ENCODE measurements around the gene KIAA0825.

The KIAA0825 gene

DNA sequence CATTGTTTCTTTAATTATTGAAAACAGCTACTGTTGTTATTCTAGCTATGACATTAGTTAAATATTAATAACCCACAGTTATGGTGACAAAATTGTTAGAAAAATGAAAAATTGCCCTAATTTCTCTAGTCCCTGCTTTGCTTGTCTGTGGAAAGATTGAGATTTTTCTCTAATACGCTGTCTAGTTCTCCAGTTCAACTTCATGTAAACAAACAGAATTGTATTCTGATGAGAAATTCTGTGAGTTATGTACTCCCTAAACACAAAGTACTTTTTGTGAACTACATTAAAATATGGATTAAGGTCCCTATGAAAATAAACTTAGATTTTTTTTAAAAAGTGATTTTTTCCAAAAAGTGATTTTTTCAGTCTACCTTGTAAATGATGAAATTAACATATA, 8.8 kb upstream of the KIAA0825 start:
- H3K27me3 ChIP-seq (ENCODE audit: control insufficient read depth, low read length) = no peaks in the 10 kb centered on the region
- no peaks in the 10 kb centered on the region for H3K9me2 ChIP-seq (replicated peaks; ENCODE audit: control insufficient read depth, low read length)
- peaks cover 21% of the 10 kb centered on the region for H3K4me1 ChIP-seq (ENCODE audit: control insufficient read depth, low read length)
- no peaks in the 10 kb centered on the region for H4K20me1 ChIP-seq (ENCODE audit: control insufficient read depth, insufficient read depth, low read depth, low read length)
- H3K4me3 ChIP-seq (ENCODE audit: low read length) = no peak overlapping the region
- peaks cover 34% of the 10 kb centered on the region for H3K36me3 ChIP-seq (ENCODE audit: control insufficient read depth, low read length)
- TF ChIP-seq CTCF (IDR thresholded peaks at IDR 0.05; ENCODE audit: low read depth, low read length, poor library complexity, severe bottlenecking) (no peak), EZH2phosphoT487 (IDR thresholded peaks at IDR 0.05; ENCODE audit: borderline replicate concordance, low read length) (no peak)
- H3F3A ChIP-seq (ENCODE audit: control insufficient read depth, insufficient read depth) = no peaks in the 10 kb centered on the region
- no peaks in the 10 kb centered on the region for H3K9me3 ChIP-seq (ENCODE audit: control insufficient read depth, insufficient read depth, low read length)
- H3K79me2 ChIP-seq (ENCODE audit: control insufficient read depth, low read length) = peaks cover 51% of the 10 kb centered on the region
- no peak overlapping the region for H3K4me2 ChIP-seq (ENCODE audit: low read length)
- no peak overlapping the region for H3K27ac ChIP-seq (ENCODE audit: low read depth, low read length)

GRCh38 chr5:94623877-94624276, 5.5 kb upstream of the KIAA0825 start:
- TF ChIP-seq EZH2phosphoT487 (IDR thresholded peaks at IDR 0.05; ENCODE audit: borderline replicate concordance, low read length) (no peak), CTCF (IDR thresholded peaks at IDR 0.05; ENCODE audit: low read depth, low read length, poor library complexity, severe bottlenecking) (no peak)
- H3K4me3 ChIP-seq (ENCODE audit: low read length) = no peak overlapping the region
- H4K20me1 ChIP-seq (ENCODE audit: control insufficient read depth, insufficient read depth, low read depth, low read length) = peaks cover 11% of the 10 kb centered on the region
- H3K36me3 ChIP-seq (ENCODE audit: control insufficient read depth, low read length) = peaks cover 14% of the 10 kb centered on the region
- H3K27me3 ChIP-seq (ENCODE audit: control insufficient read depth, low read length) = no peaks in the 10 kb centered on the region
- no peak overlapping the region for H3K27ac ChIP-seq (ENCODE audit: low read depth, low read length)
- H3K4me1 ChIP-seq (ENCODE audit: control insufficient read depth, low read length) = peaks cover 35% of the 10 kb centered on the region
- no peaks in the 10 kb centered on the region; the same call in 1 of the 2 replicates for H3F3A ChIP-seq (ENCODE audit: control insufficient read depth, insufficient read depth)
- H3K9me3 ChIP-seq (ENCODE audit: control insufficient read depth, insufficient read depth, low read length) = no peaks in the 10 kb centered on the region
- H3K79me2 ChIP-seq (ENCODE audit: control insufficient read depth, low read length) = peaks cover 76% of the 10 kb centered on the region
- H3K4me2 ChIP-seq (ENCODE audit: low read length) = no peak overlapping the region
- H3K9me2 ChIP-seq (replicated peaks; ENCODE audit: control insufficient read depth, low read length) = no peaks in the 10 kb centered on the region

DNA sequence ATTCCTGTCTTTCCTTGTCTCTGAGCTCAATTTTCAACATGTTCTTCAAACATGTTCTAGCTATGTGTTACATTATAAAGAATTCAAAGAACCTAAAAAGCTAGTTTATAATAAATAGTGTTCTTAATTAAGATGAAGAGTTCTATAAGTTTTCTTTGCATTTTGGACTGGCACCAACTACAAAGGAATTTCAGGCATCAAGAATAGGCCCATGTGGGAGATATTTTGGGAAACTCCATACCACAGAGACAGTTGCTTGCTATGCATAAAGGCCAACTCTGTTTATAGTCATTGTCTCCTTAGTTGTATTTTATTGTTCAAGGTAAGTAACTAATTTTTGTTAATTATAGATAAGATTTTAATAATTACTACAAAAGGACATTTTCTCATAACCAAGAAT, 4.6 kb upstream of the KIAA0825 start:
- H3K4me2 ChIP-seq (ENCODE audit: low read length) = no peak overlapping the region

More for the DNA sequence above, 4.6 kb upstream of the KIAA0825 start:
- no peak overlapping the region for H3K4me3 ChIP-seq (ENCODE audit: low read length)
- H3K79me2 ChIP-seq (ENCODE audit: control insufficient read depth, low read length) = peaks cover 80% of the 10 kb centered on the region
- H3K27ac ChIP-seq (ENCODE audit: low read depth, low read length) = no peak overlapping the region
- peaks cover 11% of the 10 kb centered on the region for H4K20me1 ChIP-seq (ENCODE audit: control insufficient read depth, insufficient read depth, low read depth, low read length)
- 0 out of 2 replicates have a peak, but pooled peaks cover 10% of the 10 kb centered on the region for H3K36me3 ChIP-seq (ENCODE audit: control insufficient read depth, low read length)
- H3K4me1 ChIP-seq (ENCODE audit: control insufficient read depth, low read length) = peaks cover 35% of the 10 kb centered on the region
- TF ChIP-seq CTCF (IDR thresholded peaks at IDR 0.05; ENCODE audit: low read depth, low read length, poor library complexity, severe bottlenecking) (no peak), EZH2phosphoT487 (IDR thresholded peaks at IDR 0.05; ENCODE audit: borderline replicate concordance, low read length) (no peak)
- H3K9me3 ChIP-seq (ENCODE audit: control insufficient read depth, insufficient read depth, low read length) = no peaks in the 10 kb centered on the region
- no peaks in the 10 kb centered on the region for H3K27me3 ChIP-seq (ENCODE audit: control insufficient read depth, low read length)
- H3F3A ChIP-seq (ENCODE audit: control insufficient read depth, insufficient read depth) = no peaks in the 10 kb centered on the region; the same call in 1 of the 2 replicates
- no peaks in the 10 kb centered on the region for H3K9me2 ChIP-seq (replicated peaks; ENCODE audit: control insufficient read depth, low read length)
